ENCODE data around the gene KNOP1. TPM values are rescaled to one million over a fixed set of nuclear protein-coding genes. Genes with fewer than 3 reads are reported as not detected.

The KNOP1 gene
- total and polyA plus RNA-seq, 2 donors (not counting 3 experiments of a cell fraction or from before 2014, with no cell fraction given): 6.7 to 33.5 TPM

GRCh38 chr16:19766554-19766884 lies 48.5 kb upstream of the KNOP1 start:
- TF ChIP-seq GATA2 (IDR thresholded peaks at IDR 0.05; ENCODE audit: insufficient read depth, insufficient read length, low read depth, low read length) (no peak), POLR2A (IDR thresholded peaks at IDR 0.05; ENCODE audit: low read depth, low read length) (no peak), FOS (IDR thresholded peaks at IDR 0.05; ENCODE audit: borderline replicate concordance, insufficient read depth, low read length) (no peak), CTCF (IDR thresholded peaks at IDR 0.05; ENCODE audit: extremely low read depth in 1 of 2, insufficient read depth in 1 of 2, low read depth in 1 of 2, low read length in 2 of 2) (no peak)
- Histone ChIP-seq H3K27ac (ENCODE audit: insufficient read depth, low read depth, low read length) (no peak overlapping the region), H3K4me1 (ENCODE audit: control insufficient read depth, extremely low read depth, insufficient read depth, low read length) (peaks cover 17% of the 10 kb centered on the region), H3K9ac (replicated peaks; ENCODE audit: extremely low read depth, insufficient read depth, low read length) (no peak overlapping the region), H3K79me2 (ENCODE audit: control insufficient read depth, insufficient read depth, low read length) (no peaks in the 10 kb centered on the region), H3K27me3 (ENCODE audit: control insufficient read depth in 2 of 2, insufficient read depth in 2 of 2, low read length in 2 of 2) (no peaks in the 10 kb centered on the region), H4K20me1 (replicated peaks; ENCODE audit: control insufficient read depth, extremely low read depth, insufficient read depth, low read length) (no peaks in the 10 kb centered on the region), H3K4me2 (ENCODE audit: insufficient read depth, low read length) (no peak overlapping the region), H3K9me3 (replicated peaks; ENCODE audit: control insufficient read depth, insufficient read depth, low read length) (no peaks in the 10 kb centered on the region), H3K9me1 (replicated peaks; ENCODE audit: control insufficient read depth, extremely low read depth, insufficient read depth, low read length) (no peaks in the 10 kb centered on the region), H3K36me3 (ENCODE audit: control insufficient read depth in 2 of 2, extremely low read depth in 1 of 2, insufficient read depth in 2 of 2, low read length in 2 of 2) (no peaks in the 10 kb centered on the region), H2AFZ (ENCODE audit: low read depth, low read length) (no peak overlapping the region), H3K4me3 (replicated peaks in 1 of 3; ENCODE audit: insufficient read depth in 1 of 3, low read depth in 1 of 3, low read length in 3 of 3) (no peak overlapping the region)
- CTCF ChIA-PET: interaction anchor here (0.8 to 2.0 kb wide), 7 partner anchors 11 to 183 kb away, joined by 3 to 6 read pairs (median 4); partner anchors contain the start of genes IQCK and KNOP1
- DNase-seq (ENCODE audit: low read depth, low spot score) (no peak), FAIRE-seq (no peak)
- intact Hi-C loops (cut with micrococcal nuclease) (no loop called here), dilution Hi-C loops (cut with MboI; ENCODE audit: extremely low pct_ligation_motif_present, low sequenced_read_pairs) (no loop called here)
- no TSS peak for BruUV-seq (replicated peaks)
- POLR2A ChIA-PET: no interaction called here

- DNase-seq (ENCODE audit: low read depth, low spot score) (peak; percentile 96), FAIRE-seq (peak; percentile 24)
- BruUV-seq (replicated peaks): no TSS peak
These were observed 48.0 kb upstream of the KNOP1 start for GRCh38 chr16:19765860-19766553.

More at GRCh38 chr16:19765860-19766553, 48.0 kb upstream of the KNOP1 start:
- TF ChIP-seq MAX (IDR thresholded peaks at IDR 0.05; ENCODE audit: insufficient read depth, insufficient read length): peak; percentile 91
- TF ChIP-seq POLR2AphosphoS5 (IDR thresholded peaks at IDR 0.05; ENCODE audit: insufficient read depth, low read depth, low read length): peak; percentile 55
- TF ChIP-seq GATA2 (IDR thresholded peaks at IDR 0.05; ENCODE audit: insufficient read depth, insufficient read length, low read depth, low read length): no peak
- Histone ChIP-seq H3K4me1 (ENCODE audit: control insufficient read depth, extremely low read depth, insufficient read depth, low read length) (peaks cover 17% of the 10 kb centered on the region), H4K20me1 (replicated peaks; ENCODE audit: control insufficient read depth, extremely low read depth, insufficient read depth, low read length) (no peaks in the 10 kb centered on the region), H3K9me1 (replicated peaks; ENCODE audit: control insufficient read depth, extremely low read depth, insufficient read depth, low read length) (no peaks in the 10 kb centered on the region), H3K27ac (ENCODE audit: insufficient read depth, low read depth, low read length) (peak overlapping the region; percentile 45), H3K4me3 (replicated peaks in 1 of 3; ENCODE audit: insufficient read depth in 1 of 3, low read depth in 1 of 3, low read length in 3 of 3) (no peak overlapping the region), H3K4me2 (ENCODE audit: insufficient read depth, low read length) (peak overlapping the region; percentile 31), H3K9ac (replicated peaks; ENCODE audit: extremely low read depth, insufficient read depth, low read length) (peak overlapping the region; percentile 14), H3K79me2 (ENCODE audit: control insufficient read depth, insufficient read depth, low read length) (no peaks in the 10 kb centered on the region), H2AFZ (ENCODE audit: low read depth, low read length) (no peak overlapping the region), H3K9me3 (replicated peaks; ENCODE audit: control insufficient read depth, insufficient read depth, low read length) (no peaks in the 10 kb centered on the region), H3K36me3 (ENCODE audit: control insufficient read depth in 2 of 2, extremely low read depth in 1 of 2, insufficient read depth in 2 of 2, low read length in 2 of 2) (no peaks in the 10 kb centered on the region), H3K27me3 (ENCODE audit: control insufficient read depth in 2 of 2, insufficient read depth in 2 of 2, low read length in 2 of 2) (no peaks in the 10 kb centered on the region)
- POLR2A ChIA-PET: no interaction called here
- intact Hi-C loops (cut with micrococcal nuclease) (no loop called here), dilution Hi-C loops (cut with MboI; ENCODE audit: extremely low pct_ligation_motif_present, low sequenced_read_pairs) (no loop called here)
- CTCF ChIA-PET: interaction anchor here (0.7 to 2.0 kb wide), 10 partner anchors 11 to 182 kb away, joined by 3 to 6 read pairs (median 4); partner anchors contain the start of genes GPRC5B, IQCK and KNOP1

All from endothelial cell of umbilical vein (primary cell).